B cell (primary cell): ENCODE measurements around the gene TARP.

Experiments
- EZH2 ChIP-seq: IDR thresholded peaks from 2 replicates; pipeline ENCODE4 v1.6.1; 2012; ENCODE audit warnings: borderline replicate concordance, low read depth, mild to moderate bottlenecking, moderate library complexity, low read length; ENCODE audit not compliant: insufficient read depth, poor library complexity, severe bottlenecking
- TF ChIP-seq, protein P1 (sequence below): fragments of 200-600 bp; IDR thresholded peaks from one replicate; pipeline ENCODE4 v1.8.0; 2022; ENCODE audit warnings: antibody characterized with exemption, mild to moderate bottlenecking

DNA sequence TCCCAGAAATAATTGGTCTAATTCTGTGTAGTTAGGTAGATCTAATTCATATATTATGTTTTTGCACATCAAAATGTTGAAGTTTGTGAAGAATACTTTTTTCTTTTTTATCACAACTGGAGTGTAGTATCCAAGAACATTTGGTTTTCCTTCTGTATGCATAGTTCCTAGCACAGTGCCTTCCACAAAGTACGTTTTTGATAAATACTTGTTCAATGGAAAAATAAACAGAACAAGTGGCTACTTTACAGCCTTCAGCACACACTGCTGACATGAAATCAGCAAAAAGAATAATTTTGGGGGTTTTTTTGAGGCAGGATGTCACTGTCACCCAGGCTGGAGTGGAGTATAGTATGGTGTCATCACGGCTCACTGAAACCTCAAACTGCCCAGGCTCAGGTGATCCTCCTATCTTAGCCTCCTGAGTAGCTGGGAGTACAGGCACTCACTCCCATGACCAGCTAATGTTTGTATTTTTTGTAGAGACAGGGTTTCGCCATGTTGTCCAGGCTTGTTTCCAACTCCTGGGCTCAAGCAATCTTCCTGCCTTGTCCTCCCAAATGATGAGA, 27.9 kb downstream of the TARP start:
- TF ChIP-seq, protein P1, sequence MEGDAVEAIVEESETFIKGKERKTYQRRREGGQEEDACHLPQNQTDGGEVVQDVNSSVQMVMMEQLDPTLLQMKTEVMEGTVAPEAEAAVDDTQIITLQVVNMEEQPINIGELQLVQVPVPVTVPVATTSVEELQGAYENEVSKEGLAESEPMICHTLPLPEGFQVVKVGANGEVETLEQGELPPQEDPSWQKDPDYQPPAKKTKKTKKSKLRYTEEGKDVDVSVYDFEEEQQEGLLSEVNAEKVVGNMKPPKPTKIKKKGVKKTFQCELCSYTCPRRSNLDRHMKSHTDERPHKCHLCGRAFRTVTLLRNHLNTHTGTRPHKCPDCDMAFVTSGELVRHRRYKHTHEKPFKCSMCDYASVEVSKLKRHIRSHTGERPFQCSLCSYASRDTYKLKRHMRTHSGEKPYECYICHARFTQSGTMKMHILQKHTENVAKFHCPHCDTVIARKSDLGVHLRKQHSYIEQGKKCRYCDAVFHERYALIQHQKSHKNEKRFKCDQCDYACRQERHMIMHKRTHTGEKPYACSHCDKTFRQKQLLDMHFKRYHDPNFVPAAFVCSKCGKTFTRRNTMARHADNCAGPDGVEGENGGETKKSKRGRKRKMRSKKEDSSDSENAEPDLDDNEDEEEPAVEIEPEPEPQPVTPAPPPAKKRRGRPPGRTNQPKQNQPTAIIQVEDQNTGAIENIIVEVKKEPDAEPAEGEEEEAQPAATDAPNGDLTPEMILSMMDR = no peak
- TF ChIP-seq EZH2 = no peak
